Globus pallidus (tissue), 1 donor: ENCODE measurements around the gene GNAO1.

ENCODE experiments used
- DNase-seq: peaks from one replicate; pipeline ENCODE4 v3.0.0-alpha.2; 2015; ENCODE audit warnings: low spot score

Gene GNAO1

DNA sequence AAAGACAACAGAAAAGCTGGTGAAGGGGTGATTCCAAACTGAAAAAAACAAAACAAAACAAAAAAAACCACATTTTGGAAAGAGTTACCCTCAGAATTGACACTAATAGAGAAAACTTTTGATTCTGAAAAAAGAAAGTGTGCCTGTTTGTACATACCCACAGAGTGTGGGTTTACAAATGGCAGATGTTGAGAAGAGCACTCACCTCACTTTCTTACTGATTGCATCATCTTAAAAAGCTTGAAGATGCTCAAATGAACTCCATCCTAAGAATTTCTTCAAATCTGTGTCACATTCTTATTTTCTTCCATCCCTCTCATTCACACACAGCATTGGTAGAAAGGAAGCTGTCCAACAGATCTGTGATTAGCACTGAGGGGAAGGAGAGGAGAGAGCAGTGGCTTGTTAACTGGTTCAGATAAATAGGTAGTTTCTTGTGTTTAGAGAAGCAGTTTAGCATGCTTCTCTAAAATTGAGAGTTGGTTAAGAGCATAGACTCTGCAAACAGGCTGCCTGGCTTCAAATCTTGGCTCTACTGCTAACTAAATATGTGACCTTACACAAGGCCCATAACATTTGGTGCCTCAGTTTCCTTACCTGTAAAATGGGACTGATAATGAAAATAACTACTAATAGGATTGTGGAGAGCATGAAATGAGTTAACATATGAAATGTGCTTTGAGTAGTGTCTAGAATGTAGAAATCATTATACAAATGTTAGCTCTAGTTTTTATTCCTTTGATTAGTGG, 6.9 kb downstream of the GNAO1 start:
- DNase-seq: no peak

DNA sequence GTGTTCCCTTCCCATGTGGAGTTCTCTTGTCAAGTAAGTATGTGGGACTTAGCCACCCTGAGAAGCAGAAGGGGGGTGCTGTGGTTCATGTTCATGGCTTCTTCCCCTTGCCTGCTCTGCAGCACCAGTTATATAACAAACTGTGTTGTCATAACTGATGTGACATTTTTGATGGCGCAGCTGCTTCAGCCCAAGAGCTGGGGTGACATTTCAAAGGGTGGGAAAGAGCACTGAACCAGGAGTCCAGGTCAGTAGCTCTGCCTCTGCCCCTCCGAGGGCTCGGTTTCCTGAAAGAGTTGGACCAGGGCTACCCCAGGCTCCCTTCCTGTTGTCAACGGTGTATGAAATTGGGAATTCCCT, 7.4 kb downstream of the GNAO1 start:
- no peak for DNase-seq

DNA sequence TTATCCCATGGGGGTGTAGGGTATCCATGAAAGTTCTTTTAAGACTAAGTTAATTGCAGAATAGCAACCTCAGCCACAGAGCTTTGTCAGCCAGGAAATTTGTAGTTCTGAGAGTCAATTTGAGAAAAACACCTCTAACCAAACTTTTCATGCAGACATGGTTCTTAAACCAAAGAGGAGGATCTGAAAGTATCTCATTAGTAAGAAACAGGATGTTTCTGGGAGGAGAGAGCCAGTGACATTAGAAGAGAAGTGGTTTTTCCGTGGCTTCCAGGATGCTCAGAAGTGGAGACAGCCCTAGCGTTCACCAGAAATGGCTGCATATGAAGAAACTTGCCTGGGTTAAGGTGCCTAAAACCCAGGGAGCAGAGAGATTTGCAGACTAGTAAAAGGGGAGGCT, 7.9 kb downstream of the GNAO1 start:
- no peak for DNase-seq

DNA sequence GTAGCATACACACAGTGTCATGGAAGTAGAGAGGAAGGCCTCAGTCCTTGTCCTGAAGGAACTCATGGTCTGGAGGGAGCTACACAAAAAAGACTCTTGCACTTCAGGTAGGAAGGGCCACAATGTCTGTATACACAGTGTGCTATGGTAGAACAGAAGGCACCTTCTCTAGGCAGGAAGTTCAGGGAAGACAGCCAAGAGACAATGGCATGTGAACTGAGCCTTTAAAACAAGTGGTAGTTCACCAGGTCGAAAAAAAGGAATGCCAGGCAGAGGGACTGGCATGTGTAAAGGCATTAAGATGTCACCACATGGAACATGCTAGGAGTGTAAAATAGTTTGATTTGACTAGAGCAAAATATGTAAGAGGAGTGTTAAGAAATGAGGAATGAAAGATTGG, 9.7 kb downstream of the GNAO1 start:
- no peak for DNase-seq

DNA sequence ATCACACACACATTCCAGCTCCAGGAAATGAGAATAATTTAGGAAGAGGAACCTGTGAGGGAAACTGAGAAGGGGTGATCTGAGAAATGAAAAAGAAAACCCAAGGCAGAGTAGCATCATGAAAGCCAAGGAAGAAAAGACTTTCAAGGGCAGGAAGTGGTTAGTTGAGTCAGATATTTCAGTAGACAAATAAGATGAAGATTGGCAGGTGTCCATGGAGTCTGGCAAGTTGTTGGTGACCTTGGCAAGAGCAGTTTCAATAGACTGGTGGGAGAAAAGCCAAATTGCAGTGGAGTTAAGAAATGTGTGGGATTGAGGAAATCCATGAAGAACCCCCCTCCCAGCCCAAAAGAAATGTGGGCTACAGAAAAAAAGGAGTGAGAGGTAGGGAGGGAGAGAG, 10.7 kb downstream of the GNAO1 start:
- no peak for DNase-seq

DNA sequence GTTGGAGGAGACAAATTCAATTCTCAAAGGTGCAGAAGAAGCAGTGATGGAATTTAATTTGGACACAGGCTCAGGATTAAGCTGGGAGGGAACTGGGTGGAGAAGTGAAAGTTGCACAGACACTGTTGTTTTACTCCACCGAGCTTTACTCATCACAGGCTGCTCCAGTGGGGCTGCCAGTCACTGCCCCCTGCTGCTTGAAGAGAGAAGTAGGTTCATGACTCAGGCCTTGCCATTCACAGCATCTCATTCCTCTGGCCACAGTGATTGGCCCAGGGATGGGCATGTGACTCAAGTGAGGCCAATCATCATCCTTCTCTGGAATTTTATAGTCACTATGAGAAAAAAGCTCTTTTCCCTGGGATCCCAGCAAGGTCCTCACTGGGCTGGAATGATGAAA, 11.8 kb downstream of the GNAO1 start:
- DNase-seq: no peak

DNA sequence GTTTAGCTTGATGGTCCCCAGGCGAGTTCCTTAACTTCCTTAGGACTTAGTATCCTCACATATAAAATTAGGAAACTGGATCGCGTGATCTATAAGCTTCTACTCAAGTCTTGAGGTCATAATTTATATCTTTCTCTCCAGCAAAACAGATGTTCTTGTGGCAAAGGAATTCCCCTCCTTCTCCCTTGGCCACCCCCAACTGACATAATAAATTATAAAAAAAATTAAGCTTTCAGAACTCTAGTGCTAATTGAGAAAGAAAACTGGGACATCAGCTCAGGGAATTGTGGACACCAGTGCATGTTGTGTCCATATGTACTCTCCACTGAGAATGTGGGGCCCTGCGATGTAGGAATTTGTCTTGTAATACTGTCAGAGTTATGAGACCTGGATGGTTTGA, 13.5 kb downstream of the GNAO1 start:
- DNase-seq: no peak

DNA sequence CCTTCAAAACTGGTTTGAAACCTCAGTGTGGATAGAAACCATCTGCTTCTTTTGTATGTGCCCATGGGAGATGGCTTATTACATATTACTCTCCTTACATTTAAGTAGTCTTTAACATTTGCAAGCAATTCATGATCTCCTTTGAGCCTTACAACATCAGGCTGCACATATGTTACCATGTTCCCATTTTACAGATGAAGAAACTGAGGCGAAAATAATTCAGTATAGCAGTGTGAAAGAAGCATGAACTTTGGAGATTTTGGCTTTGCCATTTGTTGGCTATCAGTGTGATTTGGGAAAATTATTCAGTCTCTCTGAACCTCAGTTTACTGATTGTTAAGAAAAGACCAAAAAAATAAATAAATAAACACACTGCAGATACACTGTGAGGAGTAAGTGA, 15.7 kb downstream of the GNAO1 start:
- no peak for DNase-seq

DNA sequence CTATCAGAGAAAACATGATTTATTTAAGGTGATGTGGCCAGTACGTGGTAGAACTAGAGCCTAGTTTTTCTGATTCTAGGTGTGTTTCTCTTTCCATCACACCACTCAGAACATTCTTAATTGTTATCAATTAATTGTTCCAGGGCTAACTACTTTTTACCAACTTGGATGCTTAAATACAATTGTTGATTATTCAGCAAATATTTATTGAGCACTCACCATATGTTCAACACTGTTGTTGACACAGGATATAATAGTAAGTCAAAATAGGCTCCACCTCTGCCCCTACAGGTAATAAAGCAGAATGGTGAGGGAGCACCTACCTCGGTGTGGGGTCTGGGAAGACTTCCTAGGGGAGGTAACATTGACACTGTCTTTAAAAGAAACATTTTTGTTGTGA, 16.1 kb downstream of the GNAO1 start:
- DNase-seq: no peak

DNA sequence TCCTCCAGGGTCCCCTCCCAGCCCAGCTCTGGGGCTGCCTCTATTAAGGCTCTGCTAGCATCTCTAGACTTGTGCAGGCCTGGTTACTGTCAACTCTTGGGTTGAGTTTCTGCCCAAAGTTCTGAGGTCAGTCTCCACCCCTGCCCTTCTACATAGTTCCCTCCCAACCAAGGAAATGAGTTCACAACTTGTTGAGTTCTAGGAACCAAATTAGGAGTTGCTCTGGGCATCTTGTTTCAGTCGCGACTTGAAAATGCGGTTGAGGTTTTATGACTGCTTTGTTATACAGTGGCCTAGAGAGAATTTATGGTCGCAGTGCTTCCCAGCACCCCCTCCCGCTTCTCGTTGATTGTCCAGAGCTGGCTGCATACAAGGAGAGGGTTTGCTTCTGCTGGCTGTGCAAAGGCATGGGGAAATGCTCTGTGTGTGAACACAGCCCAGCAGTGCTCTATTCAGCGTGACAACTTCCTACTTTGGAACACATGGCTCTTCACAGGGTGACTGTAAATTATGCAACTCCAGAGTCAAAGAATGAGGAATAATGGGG, 20.2 kb downstream of the GNAO1 start:
- no peak for DNase-seq

DNA sequence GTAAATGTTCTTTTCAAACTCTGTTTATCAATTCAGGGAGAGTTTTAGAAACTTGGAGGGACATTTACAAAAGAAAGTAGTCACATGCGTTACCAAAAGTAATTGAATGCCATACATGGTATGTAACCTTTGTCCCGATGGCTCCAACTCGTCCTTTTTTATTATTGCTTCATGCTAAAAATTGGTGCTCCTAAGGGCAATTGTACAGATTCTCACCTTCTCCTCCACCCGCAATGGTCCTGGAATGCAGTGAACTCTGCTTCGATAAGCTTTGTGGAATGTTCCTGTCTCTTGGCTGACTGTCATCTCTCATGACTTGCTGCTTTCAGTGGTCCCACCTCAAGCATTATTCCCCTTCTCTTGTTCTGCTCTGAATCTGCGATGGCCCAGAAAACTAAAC, 20.9 kb downstream of the GNAO1 start:
- no peak for DNase-seq

DNA sequence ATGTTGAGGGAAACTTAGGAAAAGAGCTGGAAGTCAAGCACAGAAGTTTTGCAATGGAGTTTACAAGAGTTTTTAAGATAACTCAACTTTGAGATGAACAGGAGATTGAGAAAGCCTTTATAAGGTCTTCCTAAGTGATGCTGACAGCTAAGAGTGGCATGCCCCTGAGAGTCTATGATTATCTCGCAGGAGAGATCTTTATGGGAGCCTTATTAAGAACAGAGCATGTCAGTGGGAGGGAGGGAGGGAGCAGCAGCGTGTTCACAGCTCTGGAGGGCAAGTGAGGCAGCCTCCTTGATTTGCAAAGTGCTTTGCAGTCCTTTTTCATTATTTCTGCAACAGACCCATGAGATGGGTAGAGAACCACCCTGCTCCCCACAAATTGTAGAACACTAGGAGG, 30.7 kb downstream of the GNAO1 start:
- DNase-seq: no peak

DNA sequence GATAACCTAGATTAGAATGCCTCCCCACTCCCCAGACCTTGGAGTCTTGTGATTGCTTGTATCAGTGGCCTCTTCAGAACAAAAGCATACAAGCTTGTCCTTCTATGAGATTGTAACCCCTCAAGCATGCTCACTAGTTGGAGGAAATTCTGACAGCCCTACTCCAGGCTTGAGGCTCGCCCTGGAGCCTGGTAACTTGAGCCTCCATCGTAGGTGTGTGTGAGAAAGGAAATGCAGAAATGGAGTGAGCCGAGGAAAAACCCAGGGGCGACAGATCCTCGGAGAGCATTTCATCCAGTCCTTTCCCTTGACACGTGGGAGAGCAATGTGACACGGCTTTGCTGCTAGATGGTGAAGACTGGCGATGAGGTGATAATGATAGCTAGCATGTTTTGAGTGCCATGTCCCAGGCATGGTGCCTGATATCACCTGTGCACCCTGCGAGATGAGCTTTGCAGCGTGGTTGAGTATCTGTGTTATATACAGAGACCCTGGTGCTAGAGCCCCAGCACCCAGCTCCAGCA, 31.2 kb downstream of the GNAO1 start:
- no peak for DNase-seq

DNA sequence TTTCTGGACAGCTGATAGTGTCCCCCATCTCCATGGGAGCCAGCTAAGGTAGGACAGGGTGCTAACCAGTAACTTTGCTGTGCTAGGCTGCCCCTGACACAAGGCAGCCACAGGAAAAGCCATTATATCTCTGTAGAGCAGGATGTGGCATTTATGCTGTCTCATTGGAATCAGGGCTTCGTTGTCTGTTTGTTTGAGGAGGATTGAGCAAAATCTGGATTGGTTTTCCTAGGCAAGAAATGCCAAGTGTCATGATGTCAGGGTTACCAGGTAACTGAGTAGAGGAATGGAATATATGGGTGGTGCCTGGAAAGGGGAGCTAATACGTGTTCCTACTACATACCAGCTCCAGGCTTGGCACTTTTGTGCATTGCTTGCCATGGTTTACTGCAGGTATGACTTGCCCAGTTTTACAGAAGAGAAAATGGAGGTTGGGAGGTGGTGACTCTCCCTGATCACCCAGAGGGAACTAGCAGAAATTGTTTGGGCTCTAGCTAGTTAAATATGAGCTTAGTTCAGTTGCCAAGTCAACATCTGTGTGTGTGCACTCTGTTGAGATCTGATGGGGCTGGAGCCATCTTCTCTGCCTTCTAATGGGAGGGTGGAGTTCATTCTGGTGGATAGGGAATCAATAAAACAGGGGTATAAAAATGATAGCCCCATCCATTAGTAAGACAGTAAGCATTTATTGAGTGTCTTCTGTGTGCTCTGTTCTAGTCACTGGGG, 33.9 kb downstream of the GNAO1 start:
- no peak for DNase-seq

DNA sequence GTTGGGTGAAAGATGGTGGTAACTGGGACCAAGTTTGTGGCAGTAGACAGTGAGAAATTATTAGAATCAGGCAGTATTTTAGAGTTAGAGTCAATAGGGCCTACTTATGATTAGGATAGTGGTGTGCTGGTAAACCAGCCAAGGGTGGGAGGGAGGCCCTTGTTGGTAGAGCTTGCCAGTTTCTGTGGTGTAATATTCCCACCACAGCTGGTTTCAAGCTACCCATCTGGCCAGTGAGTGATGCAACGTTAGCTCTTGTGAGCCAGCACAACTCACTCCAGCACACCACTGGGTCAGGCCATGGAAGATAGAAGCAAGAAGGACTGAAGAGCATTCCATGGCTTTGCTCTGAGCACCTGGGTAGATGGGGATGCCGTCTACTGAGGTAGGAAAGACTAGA, 34.9 kb downstream of the GNAO1 start:
- no peak for DNase-seq

DNA sequence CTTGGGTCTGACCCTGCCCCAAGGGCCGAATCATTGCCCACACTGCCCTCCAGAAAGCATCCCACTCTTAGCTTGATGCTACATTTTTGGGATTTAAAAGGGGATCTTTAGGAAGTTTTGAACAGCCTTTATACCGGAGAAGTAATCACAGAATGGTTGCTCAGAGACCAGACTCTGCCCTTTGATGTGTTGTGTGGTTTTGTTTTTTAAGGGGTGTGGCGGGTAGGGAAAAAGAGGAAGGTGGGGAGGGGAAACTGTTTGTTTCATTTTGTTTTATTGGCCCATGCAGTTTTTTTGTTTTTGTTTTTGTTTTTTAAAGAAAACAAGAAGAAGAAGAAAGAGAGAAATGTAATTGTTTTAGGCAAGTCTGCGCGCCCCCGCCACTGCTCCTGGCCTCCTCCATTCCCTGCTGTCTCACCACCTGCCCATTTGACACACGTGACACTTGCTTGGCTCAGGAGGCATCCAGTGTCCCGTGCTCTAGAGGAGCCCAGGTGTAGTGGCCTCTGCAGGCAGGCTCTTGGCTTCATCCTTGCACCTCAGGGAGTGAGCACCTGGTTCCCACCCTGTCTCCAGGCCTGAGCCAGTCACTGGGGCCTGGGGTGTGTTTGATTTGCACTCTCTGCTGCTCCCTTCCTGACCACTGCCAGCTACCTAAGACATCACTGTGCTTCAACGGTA, 35.7 kb downstream of the GNAO1 start:
- no peak for DNase-seq

DNA sequence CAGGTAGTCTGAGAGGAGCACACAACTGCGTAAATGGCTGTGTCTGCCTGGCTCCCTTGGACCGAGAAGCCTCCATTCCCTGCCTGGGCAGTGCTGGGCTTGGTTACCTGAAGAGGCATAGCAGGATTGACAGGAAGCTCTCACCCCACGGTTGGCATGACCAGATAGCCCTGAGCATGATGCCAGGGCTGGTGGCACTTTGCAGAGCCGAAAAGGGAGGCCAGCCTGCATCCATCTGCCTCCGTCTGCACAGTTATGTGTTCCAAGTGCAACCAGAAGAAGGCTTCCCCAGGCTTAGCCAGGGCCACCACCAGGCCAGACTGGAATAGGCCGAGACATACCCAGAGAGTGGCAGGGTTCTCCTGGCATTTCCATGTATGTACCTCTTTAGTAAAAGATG, 36.6 kb downstream of the GNAO1 start:
- DNase-seq: no peak

DNA sequence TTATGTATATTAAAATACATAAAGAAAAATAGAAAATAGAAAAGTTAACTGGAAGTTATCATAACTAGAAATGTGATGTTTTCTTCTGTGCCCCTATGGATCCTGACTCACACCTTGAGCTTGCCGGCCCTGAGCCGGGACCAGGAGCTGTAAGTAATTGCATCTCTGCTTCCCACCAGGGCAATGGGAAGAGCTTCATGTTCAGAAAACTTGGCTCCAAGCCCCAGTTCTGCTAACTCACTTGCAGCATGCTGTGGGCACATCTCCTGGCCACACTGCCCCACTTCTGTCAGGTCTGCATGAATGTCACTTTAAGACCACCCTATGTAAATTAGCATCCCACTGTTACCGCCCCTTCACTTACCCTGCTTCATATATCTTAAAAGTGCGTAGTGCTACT, 37.2 kb downstream of the GNAO1 start:
- no peak for DNase-seq

DNA sequence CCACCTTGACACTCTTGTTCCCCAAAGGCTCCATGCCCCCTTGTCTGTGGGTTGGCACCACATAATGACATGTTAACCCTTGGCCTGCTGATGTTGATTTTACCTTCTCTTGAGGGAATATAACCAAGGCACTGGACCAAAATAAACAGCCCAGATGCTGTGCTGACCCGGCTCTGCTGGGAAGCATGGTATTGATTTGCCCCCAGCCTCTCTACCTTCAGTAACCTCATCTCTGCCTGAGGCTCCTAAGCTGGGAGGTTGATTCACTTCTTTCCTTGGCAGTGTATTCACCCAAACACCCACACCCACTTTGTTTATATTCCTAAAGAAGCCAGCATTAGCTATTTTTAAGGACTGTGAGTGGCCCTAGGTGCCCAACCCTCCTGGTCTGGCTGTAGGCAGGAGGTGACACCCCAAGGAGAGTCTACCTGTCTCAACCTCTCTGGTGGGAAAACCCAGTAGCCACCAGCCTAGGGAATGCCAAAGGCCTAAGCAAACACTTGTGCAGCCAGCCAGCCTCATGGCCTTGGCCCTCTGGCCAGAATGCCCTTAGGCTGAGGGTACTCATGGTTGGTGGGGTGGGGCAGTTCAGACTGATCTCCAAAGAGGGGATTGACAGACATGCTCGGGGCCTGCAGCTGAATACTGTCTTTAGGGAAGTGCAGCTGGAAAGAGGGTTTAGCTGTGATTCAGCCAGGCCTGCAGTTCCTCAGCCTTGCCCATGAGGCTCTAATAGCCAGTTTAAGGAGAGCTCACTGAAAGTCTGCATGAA, 42.7 kb downstream of the GNAO1 start:
- no peak for DNase-seq

DNA sequence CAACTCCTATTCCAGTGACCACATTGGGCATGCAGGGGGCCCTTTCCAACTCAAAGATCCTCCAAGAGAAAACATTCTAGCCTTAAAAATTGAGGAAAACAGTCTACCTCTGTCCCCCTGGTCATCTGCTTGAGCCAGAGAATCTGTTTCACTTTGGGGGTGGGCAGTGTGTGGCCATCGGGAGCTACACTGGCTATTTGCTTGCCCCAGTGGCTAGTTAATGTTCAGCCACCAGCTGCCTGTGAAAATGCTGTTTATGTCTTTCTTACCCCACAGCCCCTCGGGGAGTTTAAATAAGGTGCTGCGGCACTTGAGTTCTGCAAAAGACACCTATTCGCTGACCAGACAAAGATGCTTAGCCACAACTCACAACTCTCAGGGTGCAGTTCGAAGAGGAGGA, 43.4 kb downstream of the GNAO1 start:
- no peak for DNase-seq

DNA sequence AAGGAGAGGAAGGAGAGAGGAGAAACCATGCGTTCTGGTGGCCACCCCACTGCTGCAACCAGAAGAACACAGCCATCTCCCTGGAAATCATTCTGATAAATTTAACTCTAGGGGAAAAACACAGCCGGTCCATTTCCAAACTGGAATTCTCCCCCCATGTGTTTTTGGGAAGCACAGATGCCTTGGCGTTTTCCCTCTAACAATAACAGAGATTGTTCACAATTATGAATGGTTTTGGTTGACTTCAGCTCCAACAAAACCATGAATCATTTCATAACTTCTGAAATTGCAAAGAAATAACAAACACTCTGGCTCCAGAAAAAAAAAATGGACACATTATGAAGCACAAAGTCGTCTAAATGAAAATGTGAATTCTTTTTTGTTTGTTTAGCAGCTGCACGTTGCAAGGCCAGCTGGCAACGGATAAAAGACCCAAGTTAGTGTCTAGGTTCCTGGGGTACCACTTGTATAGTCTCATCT, 46.2 kb downstream of the GNAO1 start:
- peak; percentile 82 for DNase-seq

DNA sequence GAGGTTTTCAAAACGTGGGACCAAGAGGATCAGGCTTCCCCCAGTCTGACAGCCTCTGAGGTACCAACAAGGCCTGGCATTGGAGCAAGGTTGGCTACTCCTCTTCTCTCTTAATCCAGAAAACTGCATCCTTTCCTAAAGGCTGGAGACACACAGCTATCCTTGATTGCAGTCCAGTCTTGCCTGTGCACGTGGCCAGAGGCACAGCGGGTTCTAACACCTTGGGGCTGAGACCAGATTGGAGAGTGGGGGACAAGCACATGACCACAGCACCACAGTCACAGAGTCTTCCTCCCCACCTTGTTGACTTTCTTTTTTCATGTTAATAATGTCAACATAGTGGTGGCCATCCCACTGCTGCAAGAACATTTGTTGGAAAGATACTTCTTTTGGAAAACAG, 46.9 kb downstream of the GNAO1 start:
- DNase-seq: no peak
